ENCODE results near the gene MND1.
"Not testable (repeated sequence)": the region's sequence is repeated elsewhere in the genome, so short reads cannot be mapped to it uniquely, and the experiment has no call there.

Gene MND1

DNA sequence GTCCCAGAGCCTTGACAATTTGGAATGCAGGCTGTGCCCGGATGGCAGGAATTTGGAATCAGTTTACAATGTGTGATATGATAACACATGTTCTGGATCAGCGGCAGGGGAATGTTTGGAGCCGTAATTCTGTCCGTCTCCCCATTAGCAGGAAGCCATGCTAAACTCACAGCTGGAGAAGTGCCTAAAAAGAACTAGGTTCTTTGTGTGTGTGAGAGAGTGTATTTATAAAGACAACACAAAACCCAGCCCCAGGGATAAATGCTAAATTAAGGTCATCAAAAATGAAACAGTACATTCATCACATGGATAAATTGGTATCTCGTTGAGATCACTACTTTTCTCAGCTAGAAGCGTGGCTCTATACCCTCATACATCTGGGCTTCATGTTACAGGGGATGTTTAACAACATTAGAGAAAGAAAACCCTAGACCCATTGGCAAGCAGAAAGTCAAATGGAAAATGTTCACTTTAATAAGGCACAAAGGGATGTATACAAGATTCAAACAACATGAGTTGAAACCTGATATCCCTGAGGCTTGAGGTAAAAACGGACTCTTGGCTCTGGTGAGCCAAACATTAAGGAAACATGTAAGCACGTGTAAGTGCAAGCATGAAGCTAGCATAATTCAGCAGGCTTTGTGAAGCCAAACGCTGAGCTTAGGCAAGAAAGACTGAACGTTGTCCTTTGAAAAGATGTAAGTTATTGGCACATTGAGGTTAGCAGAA is 103.7 kb downstream of the MND1 start:
- peak; percentile 10 for DNase-seq

DNA sequence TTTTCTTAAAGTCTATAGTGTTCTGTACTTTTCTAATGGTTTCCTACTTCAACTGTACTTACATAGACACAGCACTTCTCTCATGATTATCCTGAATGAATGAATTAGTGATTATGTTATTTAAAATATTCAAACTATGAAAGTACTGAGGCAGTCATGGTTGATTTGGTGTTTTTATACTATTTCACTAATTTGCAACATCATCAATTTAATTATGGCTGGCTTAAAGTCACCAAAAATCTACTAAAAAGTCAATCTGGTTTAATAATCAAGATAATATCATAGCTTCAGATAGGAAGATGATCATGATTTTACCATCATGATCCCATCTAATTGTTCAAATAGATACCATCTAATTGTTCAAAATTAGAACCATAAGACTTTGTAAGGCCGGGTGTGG is 104.8 kb downstream of the MND1 start:
- DNase-seq, result no peak

DNA sequence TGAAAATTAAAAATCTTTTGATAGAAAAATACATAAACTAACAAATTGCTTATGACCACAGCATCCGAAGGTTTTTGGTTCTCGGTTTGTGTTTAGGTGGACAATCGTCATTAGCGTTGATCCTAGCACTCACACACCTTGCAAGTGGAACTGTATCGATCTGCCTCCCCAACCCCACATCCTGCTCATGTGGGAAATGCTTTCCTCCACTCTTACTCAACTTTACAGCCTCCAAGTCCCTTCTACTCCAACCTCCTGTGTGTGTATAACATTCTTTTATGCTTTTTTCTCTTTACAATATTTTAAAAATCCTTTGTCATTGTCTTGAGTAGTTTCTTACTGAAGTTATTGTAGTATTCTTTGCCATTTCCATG is 106.0 kb downstream of the MND1 start:
- DNase-seq, result no peak

DNA sequence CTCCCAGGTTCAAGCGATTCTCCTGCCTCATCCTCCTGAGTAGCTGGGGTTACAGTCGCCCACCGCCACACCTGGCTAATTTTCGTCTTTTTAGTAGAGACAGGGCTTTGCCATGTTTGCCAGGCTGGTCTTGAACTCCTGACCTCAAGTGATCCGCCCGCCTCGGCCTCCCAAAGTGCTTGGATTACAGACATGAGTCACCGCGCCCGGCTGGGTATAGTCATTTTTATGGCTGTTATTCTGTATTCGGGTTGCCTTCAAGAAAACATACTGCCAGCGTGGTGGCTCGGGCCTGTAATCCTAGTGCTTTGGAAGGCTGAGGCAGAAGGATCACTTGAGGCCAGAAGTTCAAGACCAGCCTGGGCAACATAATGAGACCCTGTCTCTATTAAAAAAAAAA is 106.7 kb downstream of the MND1 start:
- not testable (repeated sequence) for DNase-seq

DNA sequence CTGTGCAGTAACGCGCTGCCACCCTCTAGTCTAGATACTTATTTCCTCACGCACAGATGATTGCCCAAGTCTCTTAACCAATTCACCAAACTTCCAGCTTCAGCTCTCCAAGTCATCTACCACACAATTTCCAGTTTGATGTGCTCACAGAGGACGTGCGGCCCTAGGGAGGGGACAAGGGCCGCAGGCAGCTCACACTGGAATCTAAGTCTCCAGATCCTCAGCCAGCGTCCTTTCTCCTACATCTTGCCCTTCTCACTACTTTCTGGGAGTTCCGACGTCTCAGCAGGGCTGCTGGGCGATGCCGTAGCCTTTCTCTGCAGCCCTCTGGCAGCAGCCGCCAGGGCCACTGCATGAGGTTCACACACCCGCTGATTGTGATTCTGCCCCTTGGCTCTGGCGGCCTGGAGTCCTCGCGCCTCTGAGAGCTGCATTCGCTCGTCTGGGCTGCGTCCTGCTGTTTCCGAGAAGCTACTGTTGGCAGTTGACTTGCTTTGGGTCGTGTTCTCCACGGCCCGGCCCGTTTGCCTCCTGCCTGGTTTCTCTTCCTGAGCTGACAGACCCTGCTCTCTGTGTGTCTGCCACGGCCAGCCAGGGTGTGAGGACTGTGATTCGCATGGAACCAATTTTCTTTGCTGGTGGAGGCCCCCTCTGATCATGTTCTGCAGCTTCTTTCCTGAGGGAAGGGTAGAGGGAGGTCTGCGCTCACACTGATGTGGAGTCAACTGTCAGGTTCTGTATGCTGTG is 107.6 kb downstream of the MND1 start:
- no peak for DNase-seq

DNA sequence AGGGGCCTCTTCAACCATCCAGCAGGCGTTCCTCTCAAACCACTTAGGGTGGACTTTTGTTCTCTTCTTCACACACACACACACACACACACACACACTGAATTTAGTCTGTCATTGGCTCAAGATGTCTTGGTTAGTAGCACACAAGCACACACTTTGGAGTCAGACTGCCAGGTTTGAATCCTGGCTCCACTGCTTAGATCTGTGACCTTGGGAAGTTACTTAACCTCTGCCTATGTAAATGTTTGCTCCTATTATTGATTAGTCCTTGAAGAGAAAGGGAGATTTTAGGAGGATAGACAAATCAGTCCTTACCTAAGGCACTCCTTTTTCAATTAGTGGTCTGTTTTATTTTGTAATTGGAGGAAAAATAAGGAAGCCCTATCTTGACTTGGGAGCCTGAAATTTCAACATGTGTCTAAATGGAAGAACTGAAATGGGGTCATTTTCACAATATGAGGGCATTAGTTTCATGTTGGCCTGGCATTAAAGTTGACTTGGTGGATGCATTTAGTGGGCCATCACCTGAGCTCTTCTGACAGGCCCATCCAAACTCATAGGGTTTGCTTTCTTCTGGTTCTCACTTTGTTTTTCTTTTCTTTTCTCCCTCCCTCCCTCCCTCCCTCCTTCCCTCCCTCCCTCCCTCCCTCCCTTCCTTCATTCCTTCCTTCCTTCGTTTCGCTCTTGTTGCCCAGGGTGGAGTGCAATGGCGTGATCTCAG is 108.3 kb downstream of the MND1 start:
- DNase-seq, result no peak

DNA sequence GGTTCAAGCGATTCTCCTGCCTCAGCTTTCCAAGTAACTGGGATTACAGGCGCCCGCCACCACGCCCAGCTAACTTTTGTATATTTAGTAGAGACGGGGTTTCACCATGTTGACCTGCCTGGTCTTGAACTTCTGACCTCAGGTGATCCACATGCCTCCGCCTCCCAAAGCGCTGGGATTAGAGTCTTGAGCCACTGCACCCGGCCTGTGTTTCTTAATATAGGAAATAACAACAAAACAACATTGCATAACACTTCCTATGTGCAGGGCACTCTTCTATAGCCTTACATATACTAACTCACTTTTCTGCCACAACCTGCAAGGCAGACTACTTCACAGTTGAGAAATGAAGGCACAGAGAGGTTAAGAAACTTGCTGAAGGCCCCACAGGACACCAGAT is 108.9 kb downstream of the MND1 start:
- no peak for DNase-seq

DNA sequence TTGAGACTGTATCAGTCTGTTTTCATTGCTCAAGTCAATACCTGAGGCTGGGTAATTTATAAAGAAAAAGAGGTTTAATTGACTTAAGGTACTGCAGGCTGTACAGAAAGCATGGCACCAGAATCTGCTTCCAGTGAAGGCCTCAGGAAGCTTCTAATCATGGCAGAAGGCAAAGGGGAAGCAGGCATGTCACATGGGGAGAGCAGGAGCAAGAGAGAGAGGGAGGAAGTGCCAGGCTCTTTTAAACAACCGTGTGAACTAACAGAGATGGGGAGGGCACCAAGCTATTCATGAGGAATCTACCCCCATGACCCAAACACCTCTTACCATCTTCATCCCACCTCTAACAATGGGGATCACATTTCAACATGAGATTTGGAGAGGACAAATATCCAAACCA is 114.5 kb downstream of the MND1 start:
- no peak for DNase-seq

DNA sequence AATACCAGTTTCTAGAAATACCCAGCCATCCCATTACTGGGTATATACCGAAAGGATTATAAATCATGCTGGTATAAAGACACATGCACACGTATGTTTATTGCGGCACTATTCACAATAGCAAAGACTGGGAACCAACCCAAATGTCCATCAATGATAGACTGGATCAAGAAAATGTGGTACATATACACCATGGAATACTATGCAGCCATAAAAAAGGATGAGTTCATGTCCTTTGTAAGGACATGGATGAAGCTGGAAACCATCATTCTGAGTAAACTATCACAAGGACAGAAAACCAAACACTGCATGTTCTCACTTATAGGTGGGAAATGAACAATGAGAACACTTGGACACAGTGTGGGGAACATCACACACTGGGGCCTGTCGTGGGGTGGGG is 117.1 kb downstream of the MND1 start:
- not testable (repeated sequence) for DNase-seq

DNA sequence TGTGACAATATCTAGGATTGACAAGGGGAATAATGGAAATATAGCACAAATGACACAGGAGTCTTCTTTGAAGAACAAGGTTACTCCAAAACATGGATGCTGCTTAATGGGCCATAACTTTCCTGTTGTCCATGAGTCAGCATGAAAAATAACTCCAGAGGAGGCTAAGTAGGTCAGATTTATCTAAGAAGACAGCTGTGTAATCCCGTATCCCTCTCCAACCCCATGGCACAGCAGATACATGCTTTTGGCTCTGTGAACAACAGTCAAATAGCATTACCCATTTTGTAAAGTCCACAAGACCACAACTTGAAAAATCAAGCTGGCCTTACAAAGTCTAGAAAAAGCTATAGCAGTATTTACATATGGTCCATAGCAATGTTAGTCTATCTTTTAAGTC is 119.6 kb downstream of the MND1 start:
- DNase-seq, result no peak
